NB4 (cell line): ENCODE results near the gene DPF3.

Source experiments
- DNase-seq: peaks from one replicate; pipeline ENCODE4 v3.0.0; 2010; ENCODE audit warnings: low read depth
- H3K4me3 ChIP-seq: one replicate; pipeline ENCODE4 v1.5.1; 2011; ENCODE audit warnings: mild to moderate bottlenecking, low read depth, low read length, moderate library complexity
- MYC ChIP-seq: IDR thresholded peaks from 2 replicates; pipeline ENCODE4 v1.6.1; 2011; ENCODE audit warnings: low read depth, low read length
- POLR2A ChIP-seq: IDR thresholded peaks from 2 replicates; pipeline ENCODE4 v1.6.1; 2011; ENCODE audit warnings: mild to moderate bottlenecking; ENCODE audit not compliant: insufficient read length; ENCODE audit errors: extremely low read depth
- TF ChIP-seq, protein P1 (sequence below): IDR thresholded peaks from one replicate; pipeline ENCODE4 v1.5.1; 2012; ENCODE audit warnings: low read depth, low read length
- TF ChIP-seq, protein P2 (sequence below): IDR thresholded peaks from 2 replicates; pipeline ENCODE4 v1.6.1; 2011; ENCODE audit warnings: low read depth, low read length

DPF3 gene

DNA sequence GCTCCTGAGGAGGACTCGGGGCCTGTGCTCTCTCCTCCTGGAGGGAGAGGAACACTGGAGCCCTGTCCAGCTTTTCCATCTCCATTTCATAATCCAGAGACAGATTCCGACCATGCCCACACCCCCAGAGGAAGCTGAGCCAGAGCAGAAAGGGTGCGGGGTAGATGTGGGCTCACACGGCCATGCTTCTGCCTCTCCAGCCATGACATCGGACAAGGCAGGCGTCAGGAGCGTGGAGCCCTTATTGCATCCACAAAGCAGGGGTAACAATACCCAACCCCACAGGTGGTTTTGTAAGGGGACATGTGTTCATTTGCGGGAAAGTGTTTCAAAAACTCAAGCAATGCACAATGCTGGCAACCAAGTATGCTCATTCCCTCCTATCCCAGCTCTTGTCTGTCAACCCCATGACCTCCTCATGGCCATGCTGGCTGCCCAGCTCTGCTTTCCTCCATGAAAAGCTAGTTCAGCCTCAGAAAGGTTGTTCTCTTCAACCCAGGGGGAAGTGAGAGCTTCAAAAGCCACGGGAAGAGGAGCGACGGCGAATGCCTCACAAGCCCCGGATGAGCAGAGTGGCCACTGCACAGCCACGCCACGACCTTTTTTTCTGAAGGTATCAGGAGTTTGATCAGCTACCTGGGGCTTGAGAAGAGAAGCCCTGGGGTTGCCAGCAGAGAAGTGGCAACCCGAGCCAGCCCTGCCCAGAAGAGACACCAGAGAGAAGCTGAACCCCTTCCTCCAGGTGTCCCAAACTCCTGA is 161.7 kb downstream of the DPF3 start:
- H3K4me3 ChIP-seq: no peak overlapping the region

DNA sequence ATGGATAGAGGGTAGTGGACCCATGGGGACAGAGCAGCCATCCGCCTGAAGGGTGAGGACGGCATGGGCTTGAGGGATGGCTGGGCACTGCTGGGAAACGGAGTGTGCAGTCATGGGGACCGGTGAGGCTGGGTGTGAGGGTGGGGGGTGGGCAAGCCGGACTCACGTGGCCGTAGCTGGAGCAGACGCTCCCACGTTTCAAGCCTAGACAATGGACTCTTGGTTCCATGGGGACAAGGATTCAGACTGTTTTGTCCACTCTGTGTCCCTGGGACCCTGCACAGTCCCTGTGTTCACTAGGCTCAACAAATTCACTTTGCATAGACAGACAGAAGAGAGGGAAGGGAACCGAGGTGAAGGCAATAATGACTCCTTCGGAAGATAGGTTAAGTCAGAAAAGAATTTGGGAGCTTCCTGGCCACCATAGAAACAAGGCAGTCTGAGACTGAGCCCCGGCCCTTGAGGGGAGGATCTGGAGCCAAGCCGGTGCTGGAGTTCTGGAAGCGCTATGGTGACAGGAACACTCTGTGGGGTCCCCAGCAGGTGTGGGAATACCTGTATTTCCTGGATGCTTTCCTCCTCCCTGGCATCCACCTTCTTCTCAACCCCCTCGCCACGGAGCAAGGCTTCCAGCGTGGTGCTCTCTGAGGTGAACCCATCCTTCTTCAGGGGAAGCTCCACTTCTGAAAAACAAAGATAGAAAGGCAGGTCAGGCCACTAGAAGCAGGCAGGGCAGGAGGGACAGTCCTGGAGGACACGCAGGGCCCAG is 162.5 kb downstream of the DPF3 start:
- DNase-seq: no peak
- TF ChIP-seq, protein P1, sequence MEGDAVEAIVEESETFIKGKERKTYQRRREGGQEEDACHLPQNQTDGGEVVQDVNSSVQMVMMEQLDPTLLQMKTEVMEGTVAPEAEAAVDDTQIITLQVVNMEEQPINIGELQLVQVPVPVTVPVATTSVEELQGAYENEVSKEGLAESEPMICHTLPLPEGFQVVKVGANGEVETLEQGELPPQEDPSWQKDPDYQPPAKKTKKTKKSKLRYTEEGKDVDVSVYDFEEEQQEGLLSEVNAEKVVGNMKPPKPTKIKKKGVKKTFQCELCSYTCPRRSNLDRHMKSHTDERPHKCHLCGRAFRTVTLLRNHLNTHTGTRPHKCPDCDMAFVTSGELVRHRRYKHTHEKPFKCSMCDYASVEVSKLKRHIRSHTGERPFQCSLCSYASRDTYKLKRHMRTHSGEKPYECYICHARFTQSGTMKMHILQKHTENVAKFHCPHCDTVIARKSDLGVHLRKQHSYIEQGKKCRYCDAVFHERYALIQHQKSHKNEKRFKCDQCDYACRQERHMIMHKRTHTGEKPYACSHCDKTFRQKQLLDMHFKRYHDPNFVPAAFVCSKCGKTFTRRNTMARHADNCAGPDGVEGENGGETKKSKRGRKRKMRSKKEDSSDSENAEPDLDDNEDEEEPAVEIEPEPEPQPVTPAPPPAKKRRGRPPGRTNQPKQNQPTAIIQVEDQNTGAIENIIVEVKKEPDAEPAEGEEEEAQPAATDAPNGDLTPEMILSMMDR: no peak
- TF ChIP-seq POLR2A (no peak), MYC (no peak)
- no peak overlapping the region for H3K4me3 ChIP-seq

More for the DNA sequence above, 161.7 kb downstream of the DPF3 start:
- no peak for TF ChIP-seq POLR2A
- TF ChIP-seq, protein P1: no peak
- no peak for TF ChIP-seq MYC
- TF ChIP-seq, protein P2, sequence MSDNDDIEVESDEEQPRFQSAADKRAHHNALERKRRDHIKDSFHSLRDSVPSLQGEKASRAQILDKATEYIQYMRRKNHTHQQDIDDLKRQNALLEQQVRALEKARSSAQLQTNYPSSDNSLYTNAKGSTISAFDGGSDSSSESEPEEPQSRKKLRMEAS: no peak
- DNase-seq: no peak

DNA sequence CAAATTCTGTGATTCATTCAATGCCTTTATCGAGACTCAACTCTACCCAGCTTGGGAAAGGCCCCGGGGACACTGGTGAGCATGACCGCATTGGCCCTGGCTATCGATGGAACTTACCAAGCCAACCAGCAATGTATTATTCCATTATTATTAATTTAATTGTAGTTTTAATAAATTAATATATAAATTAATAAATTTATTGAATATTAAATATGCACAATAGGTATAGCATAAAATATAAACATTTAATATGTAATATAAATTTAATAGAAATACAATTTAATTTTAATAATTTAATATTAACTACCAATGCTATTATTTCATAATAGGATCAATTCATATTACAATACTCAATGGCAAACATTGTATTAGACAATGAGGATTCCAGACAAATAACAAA is 163.4 kb downstream of the DPF3 start:
- DNase-seq: no peak
- TF ChIP-seq POLR2A (no peak), MYC (no peak)
- TF ChIP-seq, protein P1: no peak
- TF ChIP-seq, protein P2: no peak
- no peak overlapping the region for H3K4me3 ChIP-seq

DNA sequence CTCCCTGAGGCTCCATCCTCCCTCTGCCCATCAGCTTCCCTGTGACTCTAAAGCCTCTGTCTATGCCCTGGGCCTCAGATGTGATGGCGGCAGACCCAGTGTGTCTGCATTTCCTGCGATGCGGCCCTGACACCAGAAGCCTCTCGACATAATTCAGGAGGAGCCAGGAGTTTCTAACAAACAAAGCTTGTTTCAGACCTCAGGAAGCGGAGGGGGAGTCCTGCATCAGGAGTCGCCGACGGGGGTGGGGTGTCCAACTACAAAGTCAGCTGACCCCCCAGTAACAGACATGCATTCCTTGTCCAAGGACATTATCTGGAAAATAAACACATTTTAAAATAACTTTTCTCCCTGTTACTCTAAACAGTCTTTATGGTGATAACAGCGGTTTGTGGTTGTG is 167.5 kb downstream of the DPF3 start:
- TF ChIP-seq, protein P2: no peak
- TF ChIP-seq MYC (no peak), POLR2A (no peak)
- TF ChIP-seq, protein P1: no peak
- no peak overlapping the region for H3K4me3 ChIP-seq
- DNase-seq: no peak

DNA sequence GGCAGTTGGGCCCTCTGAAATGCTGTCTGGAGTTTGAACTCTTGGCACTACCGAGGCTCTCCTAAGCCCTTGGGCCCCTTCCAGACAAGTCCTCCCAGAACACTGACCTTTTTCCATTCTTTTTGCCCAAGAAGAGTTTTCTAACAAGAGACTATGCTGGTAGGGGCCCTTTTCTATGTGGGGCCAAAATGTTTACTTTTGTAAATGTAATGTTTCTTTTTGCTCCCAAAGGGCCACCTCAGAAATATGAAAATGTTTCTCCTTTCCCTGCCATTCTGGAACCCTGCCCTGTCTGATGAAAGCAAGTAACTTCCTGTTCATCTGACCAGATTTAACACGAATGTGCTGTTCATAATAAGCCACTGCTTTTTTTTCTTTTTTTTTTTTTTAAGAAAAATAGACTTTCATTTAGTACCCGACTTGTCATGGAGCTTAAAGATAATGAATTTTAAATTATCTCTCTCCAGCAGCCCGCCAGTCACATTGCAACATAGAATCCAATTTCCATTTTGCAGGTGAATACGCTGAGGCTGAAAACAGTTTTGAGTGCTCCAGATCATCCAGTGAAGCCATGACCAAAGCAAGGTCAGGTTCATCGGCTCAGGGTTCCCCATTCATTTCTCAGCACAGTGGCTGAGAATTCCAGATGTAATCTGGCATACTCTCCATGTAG is 169.9 kb downstream of the DPF3 start:
- H3K4me3 ChIP-seq: no peak overlapping the region
- TF ChIP-seq POLR2A (no peak), MYC (no peak)
- TF ChIP-seq, protein P2: no peak
- TF ChIP-seq, protein P1: no peak
- no peak for DNase-seq
